HepG2 (cell line): ENCODE measurements around the gene KIAA0319L. TPM values are rescaled to one million over a fixed set of nuclear protein-coding genes. Genes with fewer than 3 reads are reported as not detected.
A peak's percentile ranks its signal among the peaks of the same experiment; 100 is the strongest.

Experiments
- ARNT2 ChIP-seq: sonication (generic); formaldehyde crosslinking; IDR thresholded peaks from 2 replicates; pipeline ENCODE4 v1.8.0; 2022; ENCODE audit warnings: mild to moderate bottlenecking, low read depth, missing genetic modification reagents, moderate library complexity
- ATF7 ChIP-seq, 2 experiments: fragments of 450-650 bp in 1 of 2; sonication (generic) in 1 of 2; formaldehyde crosslinking in 1 of 2; IDR thresholded peaks; 2 replicates each; pipeline versions ENCODE4 v1.4.0 to v1.6.1; 2016 to 2020; ENCODE audit warnings: antibody characterized with exemption in 1 of 2, mild to moderate bottlenecking in 1 of 2, missing genetic modification reagents in 1 of 2
- ELF4 ChIP-seq: sonication (generic); formaldehyde crosslinking; IDR thresholded peaks from 2 replicates; pipeline ENCODE4 v1.5.0; 2020; ENCODE audit warnings: missing genetic modification reagents, mild to moderate bottlenecking, moderate library complexity, borderline replicate concordance
- GATA4 ChIP-seq: sonication (generic); IDR thresholded peaks from 2 replicates; pipeline ENCODE4 v1.6.1; 2016; ENCODE audit warnings: antibody characterized with exemption, low read depth, borderline replicate concordance
- GTF2F1 ChIP-seq: fragments of 150-350 bp; IDR thresholded peaks from 2 replicates; pipeline ENCODE4 v1.6.1; 2014; ENCODE audit warnings: low read length
- HHEX ChIP-seq: IDR thresholded peaks from 2 replicates; pipeline ENCODE4 v1.6.1; 2016; ENCODE audit warnings: control low read depth
- HMGA1 ChIP-seq: sonication (generic); formaldehyde crosslinking; conservative IDR thresholded peaks from 2 replicates; pipeline ENCODE4 v1.4.0; 2020; ENCODE audit warnings: missing genetic modification reagents
- HOXA9 ChIP-seq: sonication (generic); formaldehyde crosslinking; IDR thresholded peaks from 2 replicates; pipeline ENCODE4 v1.8.1; 2022; ENCODE audit warnings: missing genetic modification reagents, mild to moderate bottlenecking, moderate library complexity, borderline replicate concordance
- NKX3-1 ChIP-seq: sonication (generic); formaldehyde crosslinking; IDR thresholded peaks from 2 replicates; pipeline ENCODE4 v1.5.0; 2020; ENCODE audit warnings: missing genetic modification reagents
- PAXIP1 ChIP-seq: sonication (generic); formaldehyde crosslinking; conservative IDR thresholded peaks from 2 replicates; pipeline ENCODE4 v1.4.0; 2020; ENCODE audit warnings: mild to moderate bottlenecking, missing genetic modification reagents, moderate library complexity
- PHF5A ChIP-seq: IDR thresholded peaks from one replicate; pipeline ENCODE4 v1.6.1; 2018; ENCODE audit warnings: low read depth, missing genetic modification reagents; ENCODE audit not compliant: unreplicated experiment
- PITX1 ChIP-seq: sonication (generic); formaldehyde crosslinking; IDR thresholded peaks from 2 replicates; pipeline ENCODE4 v1.5.1; 2020; ENCODE audit warnings: mild to moderate bottlenecking, missing genetic modification reagents
- RARA ChIP-seq: IDR thresholded peaks from 2 replicates; pipeline ENCODE4 v1.6.1; 2016; ENCODE audit warnings: missing genetic modification reagents, missing compliant biosample characterization
- RFX3 ChIP-seq: IDR thresholded peaks from 2 replicates; pipeline ENCODE4 v1.6.1; 2016; ENCODE audit warnings: missing biosample characterization, missing genetic modification reagents
- RXRA ChIP-seq: sonication (generic); formaldehyde crosslinking; IDR thresholded peaks from 2 replicates; pipeline ENCODE4 v1.5.1; 2020; ENCODE audit warnings: missing genetic modification reagents
- SMAD3 ChIP-seq: sonication (generic); formaldehyde crosslinking; IDR thresholded peaks from 2 replicates; pipeline ENCODE4 v1.4.0; 2020; ENCODE audit warnings: missing genetic modification reagents
- ZBTB3 ChIP-seq: sonication (generic); formaldehyde crosslinking; IDR thresholded peaks from 2 replicates; pipeline ENCODE4 v1.4.0; 2020; ENCODE audit warnings: low read depth, mild to moderate bottlenecking, moderate library complexity, missing genetic modification reagents, borderline replicate concordance
- ZMYM4 ChIP-seq: sonication (generic); formaldehyde crosslinking; IDR thresholded peaks from 2 replicates; pipeline ENCODE4 v1.8.1; 2023; ENCODE audit warnings: mild to moderate bottlenecking, missing genetic modification reagents
- ZNF180 ChIP-seq: sonication (generic); formaldehyde crosslinking; IDR thresholded peaks from 2 replicates; pipeline ENCODE4 v1.4.0; 2020; ENCODE audit warnings: low read depth, missing genetic modification reagents, borderline replicate concordance
- ZNF441 ChIP-seq: sonication (generic); formaldehyde crosslinking; IDR thresholded peaks from 2 replicates; pipeline ENCODE4 v1.7.0; 2021; ENCODE audit warnings: missing genetic modification reagents, borderline replicate concordance
- ZNF513 ChIP-seq: sonication (generic); formaldehyde crosslinking; conservative IDR thresholded peaks from 2 replicates; pipeline ENCODE4 v1.5.0; 2020; ENCODE audit warnings: missing genetic modification reagents
- ZNF564 ChIP-seq: sonication (generic); formaldehyde crosslinking; IDR thresholded peaks from 2 replicates; pipeline ENCODE4 v1.8.1; 2023; ENCODE audit warnings: mild to moderate bottlenecking, missing genetic modification reagents
- ZNF691 ChIP-seq: sonication (generic); formaldehyde crosslinking; IDR thresholded peaks from 2 replicates; pipeline ENCODE4 v1.4.0; 2020; ENCODE audit warnings: missing genetic modification reagents, low read depth, mild to moderate bottlenecking, borderline replicate concordance
- ZNF713 ChIP-seq: sonication (generic); formaldehyde crosslinking; IDR thresholded peaks from 2 replicates; pipeline ENCODE4 v1.4.0; 2020; ENCODE audit warnings: mild to moderate bottlenecking, missing genetic modification reagents
- ZNF766 ChIP-seq: sonication (generic); formaldehyde crosslinking; IDR thresholded peaks from 2 replicates; pipeline ENCODE4 v1.5.0; 2020; ENCODE audit warnings: missing genetic modification reagents, borderline replicate concordance
- ZNF772 ChIP-seq: sonication (generic); formaldehyde crosslinking; IDR thresholded peaks from 2 replicates; pipeline ENCODE4 v1.5.0; 2020; ENCODE audit warnings: mild to moderate bottlenecking, missing genetic modification reagents
- polyA plus RNA-seq, 8 experiments: library from polyadenylated mRNA; depleted of rRNA in 3 of 8; stranded (reverse) in 7 of 8; unstranded in 1 of 8; fragments of >200 nt; fragmentation: Illumina TruSeq in 4 of 8; extraction: Trizol in 4 of 8; gene quantifications; 2 replicates each; pipeline versions ENCODE4 v1.2.1 to v1.2.3, GENCODE V29; 2011 to 2016; ENCODE audit warnings: low read depth in 4 of 8, missing spikeins in 1 of 8, mixed read lengths in 1 of 8; ENCODE audit not compliant: insufficient read depth in 1 of 8
- total RNA-seq, 5 experiments: library from RNA; depleted of rRNA; stranded (reverse); fragments of >200 nt; fragmentation: Illumina TruSeq; extraction: Trizol; gene quantifications; 2 replicates each; pipeline ENCODE4 v1.2.3, GENCODE V29; 2016; ENCODE audit warnings: low read depth in 1 of 5

Gene KIAA0319L
- total and polyA plus RNA-seq, 2 of the 13 experiments (the other 11 are each of a cell fraction or from before 2014, with no cell fraction given) = 33.4 to 82.6 TPM

GRCh38 chr1:35574655-35575415, 17.6 kb upstream of the KIAA0319L start (continued):
- TF ChIP-seq RFX3 = no peak
- no peak for TF ChIP-seq ZMYM4 (CRISPR knock-in tag)
- 0 out of 2 replicates have a peak, but pooled peaks have one; percentile 45 for TF ChIP-seq ARNT2 (CRISPR knock-in tag)
- TF ChIP-seq ZNF180 (CRISPR knock-in tag) = 0 out of 2 replicates have a peak, but pooled peaks have one; percentile 15
- TF ChIP-seq HHEX (CRISPR knock-in tag) = no peak
- TF ChIP-seq RXRA (CRISPR knock-in tag) = no peak
- TF ChIP-seq ZNF441 (CRISPR knock-in tag) = no peak
- no peak for TF ChIP-seq ZNF772 (CRISPR knock-in tag)
- no peak for TF ChIP-seq ELF4 (CRISPR knock-in tag)
- no peak for TF ChIP-seq ZNF766 (CRISPR knock-in tag)
- no peak for TF ChIP-seq PAXIP1
- TF ChIP-seq PITX1 = no peak
- TF ChIP-seq ZNF513 (CRISPR knock-in tag) = no peak
- peak; percentile 17 for TF ChIP-seq PHF5A
- TF ChIP-seq ZNF691 = no peak
- TF ChIP-seq NKX3-1 (CRISPR knock-in tag) = no peak
- no peak for TF ChIP-seq ZNF713 (CRISPR knock-in tag)
- TF ChIP-seq GTF2F1 = no peak
- no peak for TF ChIP-seq HMGA1 (CRISPR knock-in tag)
- no peak for TF ChIP-seq ZNF564 (CRISPR knock-in tag)
- TF ChIP-seq ATF7 (IDR thresholded peaks at IDR 0.05) = no peak
- no peak for TF ChIP-seq ATF7 (CRISPR knock-in tag; IDR thresholded peaks at IDR 0.05)
- TF ChIP-seq GATA4 = no peak
- TF ChIP-seq ZBTB3 (CRISPR knock-in tag) = no peak
- TF ChIP-seq SMAD3 = no peak
- TF ChIP-seq RARA (CRISPR knock-in tag) = no peak
- 0 out of 2 replicates have a peak, but pooled peaks have one; percentile 35 for TF ChIP-seq HOXA9 (CRISPR knock-in tag)
